Right ventricle myocardium superior (tissue), 1 donor: ENCODE results near the gene CD70. TPM values are rescaled to one million over a fixed set of nuclear protein-coding genes. Genes with fewer than 3 reads are reported as not detected.
"Not testable (repeated sequence)": the region's sequence is repeated elsewhere in the genome, so short reads cannot be mapped to it uniquely, and the experiment has no call there.

Experiments
- ATAC-seq: fragments of 200-7000 bp; cut with Tn5 transposase; one replicate; pipeline ENCODE4 v1.9.1; 2020; ENCODE audit warnings: mild to moderate bottlenecking; ENCODE audit not compliant: poor library complexity
- DNase-seq: peaks from one replicate; pipeline ENCODE4 v3.0.0-alpha.2; 2020
- intact Hi-C: fragments of 100-400 bp; cut with DNase I; formaldehyde crosslinking; loops from one replicate; pipeline ENCODE4 v1.11.2; 2022
- total RNA-seq: library from RNA; stranded (reverse); fragmentation: NEBNext Ultra II Directional; extraction: Animal tissue kit (Norgen Biotek cat#: 25700); gene quantifications from one replicate; pipeline ENCODE4 v1.2.1, GENCODE V29; 2021
- donor health status: DM: no; HTN: yes; CAD: no; lungs with severe emphysema.

The CD70 gene
- total RNA-seq, 1 donor from 2014 or later, result not detected

DNA sequence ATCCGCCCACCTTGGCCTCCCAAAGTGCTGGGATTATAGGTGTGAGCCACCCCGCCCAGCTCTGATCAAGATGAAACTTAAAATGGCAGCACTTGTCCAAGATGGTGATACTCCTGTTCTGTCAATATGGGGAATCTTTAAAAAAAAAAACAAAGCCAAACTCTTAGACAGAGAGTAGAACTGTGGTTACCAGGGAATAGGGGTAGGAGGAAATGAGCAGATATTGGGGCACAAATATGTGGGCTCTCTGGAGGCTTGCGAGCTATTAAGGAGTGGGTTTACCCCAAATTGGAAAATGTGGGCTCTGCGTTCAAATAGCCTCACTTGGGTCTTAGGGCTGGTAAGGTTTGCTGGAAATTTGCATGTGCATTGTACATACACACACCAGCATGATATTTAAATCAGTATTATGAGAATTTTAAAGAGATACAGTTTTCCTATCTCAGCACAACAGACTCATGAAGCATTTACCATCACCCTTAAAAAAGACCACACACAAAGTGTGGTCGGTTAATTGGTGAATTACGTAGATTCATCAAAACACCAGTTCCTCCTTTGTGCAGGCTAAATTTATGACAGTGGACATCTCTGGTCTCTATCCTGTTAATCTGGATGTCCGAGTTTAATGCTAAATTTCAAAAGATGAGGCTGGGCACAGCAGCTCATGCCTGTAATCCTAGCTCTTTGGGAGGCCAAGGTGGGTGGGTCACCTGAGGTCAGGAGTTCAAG is 11.3 kb downstream of the CD70 start:
- DNase-seq, result no peak
- intact Hi-C loops, result no loop called here
- ATAC-seq, result no peak

DNA sequence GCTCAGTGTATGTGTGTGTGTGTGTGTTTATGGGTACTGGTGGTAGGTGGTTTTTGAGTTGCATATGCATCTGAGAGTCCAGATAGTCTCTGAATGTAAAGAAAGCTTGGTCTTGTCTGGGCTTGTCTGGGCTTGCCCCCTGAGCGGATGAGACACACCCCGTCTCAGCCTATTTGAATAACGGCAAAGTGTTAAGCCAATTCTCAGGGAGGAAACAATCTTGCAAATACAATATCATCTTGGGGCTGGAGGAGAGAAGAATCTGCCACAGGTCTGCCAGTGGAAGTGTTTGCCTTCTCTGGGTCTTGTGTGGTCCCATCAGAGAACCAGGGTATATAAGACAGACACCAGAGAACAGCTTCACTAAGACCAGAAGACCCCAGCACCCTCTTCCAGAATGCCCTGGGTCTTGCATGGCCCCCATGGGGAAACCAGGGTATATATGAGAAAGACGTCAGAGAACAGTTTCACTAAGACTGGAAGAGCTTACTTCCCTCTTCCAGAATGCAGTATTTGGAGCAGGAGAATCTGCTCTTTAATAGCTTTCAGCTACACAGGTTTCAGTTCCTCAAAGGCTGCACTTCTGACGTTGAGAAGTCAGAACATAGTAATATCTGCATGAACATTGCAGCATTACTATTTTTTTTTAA is 13.3 kb downstream of the CD70 start:
- ATAC-seq, result peak; percentile 48
- DNase-seq, result no peak
- intact Hi-C loops, result no loop called here

DNA sequence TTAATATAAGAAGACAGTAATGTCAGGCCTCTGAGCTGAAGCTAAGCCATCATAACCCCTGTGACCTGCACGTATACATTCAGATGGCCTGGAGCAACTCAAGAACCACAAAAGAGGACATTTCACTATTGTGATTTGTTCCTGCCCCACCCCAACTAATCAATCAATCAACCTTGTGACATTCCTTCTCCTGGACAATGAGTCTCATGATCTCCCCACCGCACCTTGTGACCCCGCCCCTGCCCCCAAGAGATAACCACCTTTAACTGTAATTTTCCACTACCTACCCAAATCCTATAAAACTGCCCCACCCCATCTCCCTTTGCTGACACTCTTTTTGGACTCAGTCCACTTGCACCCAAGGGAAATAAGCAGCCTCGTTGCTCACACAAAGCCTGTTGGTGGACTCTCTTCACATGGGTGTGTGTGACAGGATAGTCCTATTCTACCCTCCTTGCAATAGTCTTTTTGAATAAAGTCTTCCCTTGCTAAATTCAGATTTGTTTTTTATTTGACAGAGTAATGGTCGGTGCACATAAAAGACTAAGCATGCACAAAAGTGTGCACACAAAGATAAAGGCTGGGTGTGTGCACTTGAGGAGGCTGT is 14.0 kb downstream of the CD70 start:
- no peak for DNase-seq
- intact Hi-C loops, result no loop called here
- ATAC-seq, result no peak

DNA sequence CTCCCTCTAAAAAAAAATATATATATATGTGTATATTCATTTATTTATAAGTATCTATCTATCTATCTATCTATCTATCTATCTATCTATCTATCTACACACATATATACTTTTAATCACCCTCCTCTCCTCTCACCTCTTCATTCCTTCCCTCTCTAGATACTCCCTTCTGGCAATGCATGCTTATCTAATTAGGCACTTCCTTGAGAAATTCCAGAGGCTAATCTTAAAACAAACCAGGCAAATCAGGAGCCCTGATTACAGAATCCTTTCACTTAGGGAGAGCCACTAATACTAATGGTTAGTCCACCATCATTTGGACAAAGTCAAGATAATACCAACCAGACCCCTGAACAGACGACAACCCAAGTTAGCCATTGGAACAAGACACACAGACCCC is 17.6 kb downstream of the CD70 start:
- no peak for DNase-seq
- no peak for ATAC-seq
- intact Hi-C loops, result no loop called here

DNA sequence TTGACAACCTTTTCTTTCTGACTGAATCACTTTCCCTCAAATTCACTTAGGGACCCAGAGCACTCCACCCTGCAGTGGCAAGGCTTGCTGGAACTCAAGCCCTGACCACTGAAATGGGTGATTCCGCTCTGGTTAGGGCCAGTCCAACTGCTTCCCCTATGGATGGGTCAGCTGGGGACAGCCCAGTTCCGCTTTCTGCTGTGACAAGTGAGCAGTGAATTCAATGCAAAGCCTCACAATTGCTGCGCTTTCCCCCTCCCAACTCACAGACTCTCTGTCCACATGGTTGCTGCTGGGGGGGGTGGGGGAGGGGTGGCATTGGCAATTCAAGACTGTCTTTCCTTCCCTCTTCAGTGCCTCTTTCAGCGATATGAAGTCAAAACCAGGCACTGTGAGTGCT is 18.7 kb downstream of the CD70 start:
- intact Hi-C loops, result no loop called here
- peak; percentile 59 for ATAC-seq
- DNase-seq, result peak; percentile 57

DNA sequence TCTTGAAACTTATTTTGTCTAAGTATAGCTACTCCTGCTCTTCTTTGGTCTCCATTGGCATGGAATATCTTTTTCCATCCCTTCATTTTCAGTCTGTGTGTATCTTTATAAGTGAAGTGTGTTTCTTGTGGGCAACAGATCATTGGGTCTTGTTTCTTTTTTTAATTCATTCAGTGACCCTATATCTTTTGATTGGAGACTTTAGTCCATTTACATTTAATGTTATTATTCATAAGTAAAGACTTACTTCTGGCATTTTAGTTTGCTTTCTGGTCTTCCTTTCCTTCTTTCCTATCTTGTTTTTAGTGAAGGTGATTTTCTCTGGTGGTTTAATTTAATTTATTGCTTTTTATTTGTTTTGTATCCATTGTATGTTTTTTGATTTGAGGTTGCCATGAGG is 19.8 kb downstream of the CD70 start:
- ATAC-seq (no peak), DNase-seq (no peak)
- intact Hi-C loops, result no loop called here

DNA sequence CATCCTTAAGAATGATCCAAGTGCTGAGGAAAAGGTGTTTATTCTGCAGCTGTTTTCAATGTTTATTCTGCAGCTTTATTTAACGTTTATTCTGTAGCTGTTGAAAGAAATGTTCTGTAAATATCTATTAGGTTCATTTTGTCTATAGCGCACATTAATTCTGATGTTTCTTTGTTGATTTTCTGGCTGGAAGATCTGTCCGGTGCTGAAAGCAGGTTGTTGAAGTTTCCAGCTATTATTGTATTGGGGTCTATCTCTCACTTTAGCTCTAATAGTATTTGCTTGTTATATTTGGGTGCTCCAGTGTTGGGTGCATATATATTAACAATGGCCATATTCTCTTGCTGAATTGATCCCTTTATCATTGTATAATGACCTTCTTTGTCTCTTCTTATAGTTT is 20.2 kb downstream of the CD70 start:
- no peak for ATAC-seq
- no peak for DNase-seq
- intact Hi-C loops, result no loop called here

DNA sequence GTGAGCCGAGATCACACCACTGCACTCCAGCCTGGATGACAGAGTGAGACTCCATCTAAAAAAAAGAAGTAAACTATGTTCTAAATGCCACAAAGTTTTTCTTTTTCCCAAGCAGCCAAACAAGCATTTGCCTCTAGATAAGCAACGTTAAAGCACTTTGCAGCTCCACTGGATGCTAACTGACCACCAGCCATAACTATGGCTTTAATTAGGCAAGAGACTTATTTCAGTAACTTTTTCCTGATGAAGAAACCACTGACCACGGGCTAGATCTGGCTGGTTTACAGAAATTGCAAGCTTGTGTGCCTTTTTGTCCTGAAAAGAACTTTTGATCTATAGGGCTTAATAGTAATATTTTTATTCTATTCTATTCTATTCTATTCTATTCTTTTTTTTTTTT is 22.1 kb downstream of the CD70 start:
- DNase-seq, result no peak
- no peak for ATAC-seq
- intact Hi-C loops, result no loop called here

DNA sequence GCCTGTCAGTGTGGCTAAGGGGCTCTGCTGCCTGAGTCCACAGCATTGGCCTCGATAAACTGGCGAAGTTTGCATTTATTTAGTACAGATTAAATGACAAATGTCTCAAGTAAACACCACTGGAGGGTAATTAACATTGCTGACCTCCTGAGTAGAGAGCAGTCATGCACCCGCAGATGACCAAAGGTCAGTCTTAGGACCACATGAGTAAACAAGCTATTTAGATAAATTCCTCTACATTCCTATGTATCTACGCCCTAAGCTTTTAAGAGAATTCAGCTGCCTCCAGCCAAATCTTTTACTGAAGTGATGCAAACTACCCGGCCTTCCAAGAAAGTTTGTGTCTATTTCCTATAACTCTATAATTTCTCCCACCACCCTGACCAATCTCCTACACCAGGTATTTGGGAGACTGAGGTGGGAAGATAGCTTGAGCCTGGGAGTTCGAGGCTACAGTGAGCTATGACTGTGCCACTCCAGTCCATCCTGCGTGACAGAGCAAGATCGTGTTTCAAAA is 22.9 kb downstream of the CD70 start:
- intact Hi-C loops, result no loop called here
- ATAC-seq (no peak), DNase-seq (no peak)

DNA sequence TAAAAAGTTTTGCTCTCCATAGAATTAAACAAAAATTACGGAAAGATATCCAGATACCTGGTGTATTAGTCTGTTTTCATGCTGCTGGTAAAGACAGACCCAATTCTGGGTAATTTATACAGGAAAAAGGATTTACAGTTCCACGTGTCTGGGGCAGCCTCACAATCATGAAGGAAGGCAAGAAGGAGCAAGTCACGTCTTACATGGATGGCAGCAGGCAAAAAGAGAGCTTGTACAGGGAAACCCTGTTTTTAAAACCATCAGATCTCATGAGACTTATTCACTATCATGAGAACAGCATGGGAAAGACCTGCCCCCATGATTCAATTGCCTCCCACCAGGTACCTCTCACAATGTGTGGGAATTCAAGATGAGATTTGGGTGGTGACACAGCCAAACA is 24.2 kb downstream of the CD70 start:
- intact Hi-C loops, ATAC-seq, DNase-seq: not testable (repeated sequence)

DNA sequence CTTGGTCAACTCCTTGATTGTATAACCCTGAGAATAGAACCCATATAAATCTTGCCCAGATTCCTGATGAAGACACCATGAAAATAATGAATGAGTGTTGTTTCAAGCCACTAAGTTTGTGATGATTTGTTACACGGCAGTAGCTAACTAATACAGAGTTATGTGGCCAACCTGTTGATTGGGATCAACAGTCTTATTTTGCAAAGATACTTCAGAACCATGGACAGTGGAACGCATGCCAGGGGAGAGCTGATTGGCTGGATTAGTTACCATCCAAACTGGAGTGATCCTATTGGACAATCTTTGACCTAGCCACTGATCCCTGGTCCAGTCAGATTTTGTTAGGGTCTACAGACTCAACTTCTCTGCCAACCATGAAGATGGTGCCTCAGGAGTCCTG is 26.6 kb downstream of the CD70 start:
- DNase-seq (no peak), ATAC-seq (no peak)
- intact Hi-C loops, result no loop called here

DNA sequence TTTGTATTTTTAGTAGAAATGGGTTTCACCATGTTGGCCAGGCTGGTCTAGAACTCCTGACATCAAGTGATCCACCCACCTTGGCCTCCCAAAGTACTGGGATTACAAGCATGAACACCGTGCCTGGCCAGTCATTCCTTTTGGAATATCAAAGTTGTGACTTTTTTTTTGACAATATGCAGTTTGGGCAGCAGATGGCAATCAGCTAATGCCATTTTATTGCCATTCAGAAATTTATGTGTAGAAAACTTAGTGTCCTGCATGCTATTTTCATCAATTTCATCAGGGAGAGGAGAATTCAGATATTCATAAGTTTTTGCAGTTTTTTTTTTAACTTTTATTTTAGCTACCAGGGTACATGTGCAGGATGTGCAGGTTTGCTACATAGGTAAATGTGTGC is 28.5 kb downstream of the CD70 start:
- intact Hi-C loops, DNase-seq, ATAC-seq: not testable (repeated sequence)

DNA sequence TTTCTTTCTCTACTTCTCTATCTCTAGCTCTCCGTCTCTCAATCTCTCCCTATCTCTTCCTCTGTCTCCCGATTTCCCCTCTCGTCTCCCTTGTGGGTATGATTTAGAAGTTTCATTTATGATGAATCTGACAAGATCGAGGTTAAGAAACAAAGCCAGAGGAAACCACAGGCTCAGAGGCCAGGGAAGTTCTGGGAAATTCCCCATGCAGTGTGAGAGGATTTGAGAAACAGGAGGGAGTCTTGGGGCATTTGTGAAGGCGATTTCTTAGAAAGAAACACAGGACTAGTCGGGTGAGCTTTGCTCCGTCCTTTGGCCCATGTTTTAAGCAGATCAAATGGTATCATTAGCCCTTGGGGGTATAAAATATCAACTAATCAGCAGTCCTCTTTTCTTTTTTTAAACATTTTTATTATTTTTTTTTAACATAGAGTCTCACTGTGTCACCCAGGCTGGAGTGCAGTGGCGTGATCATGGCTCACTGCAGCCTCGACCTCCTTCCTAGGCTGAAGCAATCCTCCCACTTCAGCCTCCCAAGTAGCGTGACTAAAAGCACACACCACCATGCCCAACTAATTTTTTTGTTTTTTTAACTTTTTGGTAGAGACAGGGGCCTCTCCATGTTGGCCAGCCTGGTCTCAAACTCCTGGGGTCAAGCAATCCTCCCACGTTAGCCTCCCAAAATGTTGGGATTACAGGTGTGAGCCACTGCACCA is 34.3 kb downstream of the CD70 start:
- DNase-seq (no peak), ATAC-seq (no peak)
- intact Hi-C loops, result no loop called here

DNA sequence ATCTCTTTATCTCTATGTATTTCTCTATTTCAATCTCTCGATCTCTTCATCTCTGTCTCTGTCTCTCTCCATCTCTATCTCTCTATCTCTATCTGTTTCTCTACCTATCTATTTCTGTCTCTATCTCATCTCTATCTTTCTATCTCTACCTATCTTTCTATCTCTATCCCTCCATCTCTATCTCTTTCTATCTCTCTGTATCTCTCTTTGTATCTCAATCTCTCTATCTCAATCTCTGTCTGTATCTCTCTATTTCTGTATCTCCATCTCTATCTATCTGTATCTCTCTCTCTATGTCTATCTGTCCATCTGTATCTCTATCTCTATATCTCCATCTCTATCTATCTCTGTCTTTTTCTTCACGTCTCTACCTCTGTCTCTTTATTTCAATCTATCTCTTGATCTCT is 34.9 kb downstream of the CD70 start:
- DNase-seq (no peak), ATAC-seq (no peak)
- intact Hi-C loops, result no loop called here

DNA sequence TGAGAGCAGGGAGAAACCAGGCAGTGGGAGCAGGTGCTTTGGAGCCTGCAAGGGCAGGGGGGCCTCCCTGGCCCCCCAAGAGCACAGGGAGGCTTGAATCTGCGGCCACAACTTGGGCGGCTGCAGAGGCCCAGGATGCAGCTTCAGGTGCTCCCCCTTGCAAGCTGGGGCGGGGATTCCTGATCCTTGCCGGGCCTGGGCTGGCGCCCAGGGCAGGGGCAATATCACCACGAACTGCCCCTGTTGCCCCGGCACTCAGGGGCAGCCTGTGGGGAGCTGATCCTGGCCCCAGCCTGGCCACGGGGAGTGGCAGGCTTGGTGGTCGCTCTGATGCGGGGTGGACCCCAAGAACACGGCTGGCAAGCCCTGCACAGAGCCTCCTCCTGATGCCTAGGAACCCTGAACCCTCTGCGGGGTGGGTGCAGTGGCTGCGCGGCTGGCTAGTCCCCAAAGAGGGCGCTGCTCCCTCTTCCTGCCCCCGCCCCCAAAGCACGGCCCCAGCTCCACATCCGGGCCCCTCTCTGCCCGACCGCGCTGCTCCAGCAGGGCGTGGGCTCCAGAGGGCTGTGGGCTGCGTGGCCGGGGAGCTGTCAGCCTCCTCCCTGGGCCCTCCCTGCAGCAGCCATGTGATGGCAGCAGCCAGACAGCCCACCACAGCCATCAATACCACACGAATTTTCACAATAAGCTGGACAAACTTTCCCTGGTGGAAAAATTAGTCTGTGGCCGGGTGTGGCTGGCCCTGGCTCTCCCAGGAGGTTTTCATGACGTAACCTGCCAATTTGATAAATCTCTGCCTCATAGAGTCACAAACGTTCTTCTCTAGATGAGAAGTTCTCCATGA is 39.1 kb downstream of the CD70 start:
- DNase-seq (peak; percentile 43), ATAC-seq (no peak)
- intact Hi-C loops, result no loop called here

DNA sequence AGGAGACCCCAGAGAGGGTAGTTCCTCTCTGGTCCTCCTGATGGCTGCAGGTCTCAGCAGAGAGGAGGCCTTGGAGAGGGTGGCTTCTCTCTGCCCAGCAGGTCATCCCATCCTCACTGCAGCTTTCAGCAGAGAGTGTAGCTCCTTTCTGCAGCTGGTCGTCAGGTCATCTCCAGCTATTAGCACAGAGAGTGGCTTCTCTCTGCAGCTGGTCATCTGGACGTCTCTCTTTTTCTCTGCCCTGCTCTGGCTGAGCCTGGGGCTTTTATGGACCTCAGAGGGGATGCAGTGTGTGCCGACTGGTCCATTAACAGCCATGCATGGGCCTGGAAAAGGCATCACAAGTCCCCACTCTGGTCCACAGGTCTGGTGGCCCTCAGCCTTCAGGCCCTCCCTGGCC is 39.9 kb downstream of the CD70 start:
- ATAC-seq (no peak), DNase-seq (no peak)
- intact Hi-C loops, result no loop called here

DNA sequence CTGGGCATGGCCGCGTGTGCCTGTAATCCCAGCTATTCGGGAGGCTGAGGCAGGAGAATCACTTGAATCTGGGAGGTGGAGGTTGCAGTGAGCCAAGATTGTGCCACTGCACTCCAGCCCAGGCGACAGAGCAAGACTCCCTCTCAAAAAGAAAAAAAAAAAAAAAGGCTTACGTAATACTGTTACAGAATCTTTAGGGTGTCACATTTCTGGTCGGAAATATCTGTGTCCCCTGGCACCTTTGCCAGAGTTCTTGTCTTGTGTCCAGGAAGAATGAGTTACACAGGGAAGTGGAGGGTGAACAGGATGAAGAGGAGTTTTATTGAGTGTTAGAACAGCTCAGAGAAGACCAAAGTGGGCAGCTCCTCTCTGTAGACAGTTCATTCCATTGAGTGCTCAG is 40.3 kb downstream of the CD70 start:
- ATAC-seq, intact Hi-C loops: not testable (repeated sequence)

DNA sequence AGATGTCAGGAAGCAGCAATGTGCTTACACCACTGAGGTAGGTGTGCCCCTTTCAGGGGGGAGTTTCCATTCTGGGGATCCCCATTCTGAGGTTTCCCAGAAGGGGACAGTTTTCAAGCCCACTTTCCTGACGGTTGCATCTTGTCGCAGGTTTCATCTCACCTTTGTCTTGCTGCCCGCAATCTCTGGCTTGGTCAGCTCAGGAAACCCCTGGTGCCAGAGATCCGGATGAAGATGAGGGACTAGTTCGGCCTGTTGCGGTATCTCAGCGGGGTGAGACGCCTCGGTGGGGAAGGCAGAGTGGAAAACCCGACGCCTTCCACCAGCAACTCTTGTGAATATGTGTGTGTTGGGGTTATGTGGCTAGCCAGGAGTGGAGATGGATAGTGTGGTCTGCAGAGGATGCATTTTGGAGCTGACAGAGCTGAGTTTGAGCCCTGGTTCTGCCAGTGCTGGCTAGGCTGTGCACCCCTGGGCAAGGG is 47.0 kb downstream of the CD70 start:
- no peak for ATAC-seq
- intact Hi-C loops, result no loop called here

More for the DNA sequence above, 40.3 kb downstream of the CD70 start:
- DNase-seq, result not testable (repeated sequence)

More for the DNA sequence above, 47.0 kb downstream of the CD70 start:
- no peak for DNase-seq
